GM19324 (cell line): ENCODE results near the gene STAT5B.
"Not testable (repeated sequence)": the region's sequence is repeated elsewhere in the genome, so short reads cannot be mapped to it uniquely, and the experiment has no call there.

Experiments
- ATAC-seq: cut with Tn5 transposase; IDR thresholded peaks from one replicate; pipeline ENCODE4 v1.9.1; 2021; ENCODE audit warnings: mild to moderate bottlenecking, moderate library complexity; ENCODE audit not compliant: unreplicated experiment, low FRiP score

STAT5B gene

DNA sequence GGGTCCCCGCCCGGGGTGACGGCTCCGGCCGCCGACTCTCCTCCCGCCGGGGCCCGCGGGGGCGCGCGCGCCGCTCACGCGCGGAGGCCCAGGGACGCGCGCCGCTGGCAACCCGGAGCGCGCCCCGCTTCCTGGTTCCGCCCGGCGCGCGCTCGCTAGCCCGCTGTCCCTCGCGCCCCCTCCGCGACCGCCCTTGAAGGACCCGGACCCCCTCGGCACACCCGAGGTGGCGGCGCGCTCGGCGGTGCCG lies at the start of gene STAT5B:
Gene STAT5B (minus strand): TSS at position 33 of the 250 bp plus-strand sequence. CDS start 44,264 bp downstream, outside the sequence.
- peak; percentile 71 for ATAC-seq

DNA sequence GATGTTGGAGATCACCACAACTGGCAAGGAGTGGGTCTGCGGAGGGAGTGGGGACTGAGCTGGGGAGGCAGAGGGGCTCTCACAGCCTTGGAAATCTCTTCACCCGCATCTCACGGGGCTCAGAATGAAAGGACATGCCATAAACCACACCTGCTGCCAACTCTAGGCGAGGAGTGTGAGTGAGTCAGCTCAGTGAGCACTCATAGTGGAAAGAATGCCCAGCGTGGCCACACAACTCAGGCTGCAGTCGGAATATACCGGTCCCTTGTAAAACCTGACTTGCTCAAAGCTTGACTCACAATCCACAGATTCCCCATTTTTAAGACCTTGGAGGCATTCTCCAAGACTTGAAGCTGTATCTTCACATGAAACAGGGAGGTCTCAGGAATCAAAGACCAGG lies 48.8 kb upstream of the STAT5B start:
- ATAC-seq = no peak

DNA sequence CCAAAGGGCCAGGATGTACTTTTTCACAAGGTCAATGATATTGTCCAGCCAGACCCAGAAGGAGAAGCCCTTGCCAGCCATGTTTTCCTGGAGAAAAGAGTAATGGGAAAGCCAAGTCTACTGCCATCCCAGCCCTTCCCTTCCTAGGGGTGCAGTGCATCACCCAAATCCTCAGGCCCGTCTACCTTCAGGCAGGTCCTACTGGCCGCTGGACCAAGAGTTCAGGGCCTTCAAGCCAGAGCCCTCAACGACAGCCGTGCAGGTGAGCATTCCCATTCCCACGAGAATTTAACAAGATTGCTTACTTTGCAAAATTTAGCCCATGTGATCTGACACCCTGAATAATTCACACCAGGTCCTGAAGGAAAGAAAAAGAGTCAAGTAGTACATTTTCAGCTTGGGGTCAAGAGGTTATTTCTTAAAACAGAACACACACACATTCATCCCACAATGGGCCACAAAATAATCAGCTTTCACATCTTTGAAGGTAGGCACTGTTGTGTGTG lies 47.1 kb upstream of the STAT5B start:
- ATAC-seq = no peak

DNA sequence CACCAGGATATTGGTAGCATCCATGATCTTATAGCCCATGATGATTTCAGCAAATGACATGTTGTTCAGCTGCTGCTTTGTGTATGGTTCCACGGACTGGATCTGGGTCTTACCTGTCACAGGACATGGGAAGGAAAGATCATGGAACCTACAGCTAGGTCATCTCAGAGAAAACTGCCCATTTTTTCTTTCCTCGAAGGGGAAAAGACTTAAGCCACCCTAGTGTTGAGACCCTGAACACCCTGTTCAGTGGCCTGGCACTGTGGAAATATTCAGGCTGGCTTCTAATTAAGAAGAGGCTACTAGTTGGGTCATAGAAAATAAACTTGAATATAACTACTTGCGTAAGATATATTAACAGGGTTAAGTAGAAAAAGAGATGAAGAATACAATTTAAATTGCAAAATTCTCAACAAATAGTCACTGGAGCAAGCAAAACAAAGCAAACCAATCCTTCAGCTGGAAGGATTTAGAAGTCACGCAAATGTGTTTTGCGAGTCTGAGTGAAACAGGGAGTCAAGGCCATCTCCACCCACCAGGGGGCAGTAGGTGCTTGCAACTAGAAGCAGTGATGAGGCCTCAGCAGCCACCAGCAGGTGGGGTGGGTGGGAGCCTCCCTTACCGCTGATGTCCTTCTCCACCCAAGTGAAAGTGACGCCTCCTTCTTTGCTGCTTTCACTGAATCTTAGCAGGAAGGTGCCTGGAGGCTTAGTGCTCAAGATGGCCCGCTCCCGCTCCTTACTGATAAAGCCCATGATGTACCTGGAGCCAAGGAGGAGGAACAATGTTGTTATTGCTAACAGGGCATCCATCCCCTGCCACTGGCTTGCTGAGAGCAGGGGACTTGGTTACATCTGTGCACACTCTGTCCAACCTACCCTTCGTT lies 46.4 kb upstream of the STAT5B start:
- ATAC-seq = peak; percentile 71

DNA sequence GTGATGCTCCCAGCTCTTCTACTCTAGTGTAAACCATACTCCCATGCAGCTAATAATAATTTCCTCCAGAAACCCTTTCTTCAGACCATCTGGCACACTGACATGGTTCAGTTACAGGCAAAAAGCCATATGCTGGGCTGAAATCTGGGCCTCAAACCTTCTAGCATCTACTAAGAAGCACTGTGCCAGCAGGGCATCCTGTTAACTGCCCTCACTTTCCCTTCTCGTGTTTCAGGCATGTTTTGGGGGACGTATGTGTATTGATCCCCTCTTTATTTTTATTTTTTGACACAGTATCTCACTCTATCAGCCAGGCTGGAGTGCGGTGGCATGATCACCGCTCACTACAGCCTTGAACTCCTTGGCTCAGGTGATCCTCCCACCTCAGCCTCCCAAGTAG lies 45.4 kb upstream of the STAT5B start:
- no peak for ATAC-seq

DNA sequence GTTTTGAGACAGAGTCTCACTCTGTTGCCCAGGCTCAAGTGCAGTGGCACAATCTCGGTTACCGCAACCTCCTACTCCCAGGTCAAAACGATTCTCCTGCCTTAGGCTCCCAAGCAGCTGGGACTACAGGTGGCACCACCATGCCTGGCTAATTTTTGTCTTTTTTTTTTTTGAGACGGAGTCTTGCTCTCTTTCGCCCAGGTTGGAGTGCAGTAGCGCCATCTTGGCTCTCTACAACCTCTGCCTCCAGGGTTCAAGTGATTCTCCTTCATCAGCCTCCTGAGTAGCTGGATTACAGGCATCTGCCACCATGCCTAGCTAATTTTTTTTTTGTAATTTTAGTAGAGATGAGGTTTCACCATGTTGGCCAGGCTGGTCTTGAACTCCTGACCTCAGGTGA lies 41.8 kb upstream of the STAT5B start:
- ATAC-seq = not testable (repeated sequence)

DNA sequence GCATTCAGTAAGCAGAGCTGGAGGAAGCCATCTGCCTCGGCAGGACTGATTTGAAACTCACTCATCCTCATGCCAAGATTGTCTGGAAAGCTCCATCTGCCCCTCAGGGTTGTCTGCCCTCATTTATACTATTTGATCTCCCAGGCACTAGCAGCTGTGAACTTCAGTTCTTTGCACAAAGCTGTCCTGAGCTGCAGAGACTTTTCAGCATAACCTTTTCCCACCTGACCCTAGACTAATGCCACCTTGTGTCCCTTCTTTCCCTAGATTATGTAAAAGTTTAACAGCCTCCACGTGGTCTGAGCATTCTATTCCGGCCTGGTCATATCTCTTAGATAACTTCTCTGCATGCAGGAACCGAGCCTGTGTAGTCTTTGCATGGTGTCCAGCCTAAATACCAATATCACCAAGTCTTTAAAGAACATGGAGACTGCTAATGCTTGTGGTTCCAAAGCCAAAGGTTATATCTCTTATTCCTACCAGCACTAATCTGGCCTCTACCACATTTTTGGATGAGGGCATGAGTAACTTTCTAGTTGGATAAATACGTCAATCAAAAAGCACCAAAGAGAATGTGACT lies 41.2 kb upstream of the STAT5B start:
- no peak for ATAC-seq

DNA sequence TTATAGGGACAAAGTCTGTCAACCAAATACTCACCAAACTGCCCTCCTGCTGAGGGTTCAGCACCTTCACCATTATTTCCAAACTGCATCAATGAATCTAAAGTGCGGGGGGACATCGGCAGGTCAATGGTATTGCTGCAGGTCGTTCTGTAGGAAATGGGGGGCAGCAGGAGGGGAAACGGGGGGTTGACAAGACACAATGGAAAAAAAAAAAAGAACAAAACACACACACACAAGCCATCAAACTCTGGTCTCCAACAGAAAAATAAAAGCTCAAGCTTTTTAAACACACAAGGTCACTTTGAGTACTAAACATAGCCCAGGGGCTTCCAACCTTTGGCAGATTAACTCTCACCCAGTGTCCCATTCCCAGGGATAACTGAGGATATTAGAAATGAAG lies 40.6 kb upstream of the STAT5B start:
- ATAC-seq = no peak

DNA sequence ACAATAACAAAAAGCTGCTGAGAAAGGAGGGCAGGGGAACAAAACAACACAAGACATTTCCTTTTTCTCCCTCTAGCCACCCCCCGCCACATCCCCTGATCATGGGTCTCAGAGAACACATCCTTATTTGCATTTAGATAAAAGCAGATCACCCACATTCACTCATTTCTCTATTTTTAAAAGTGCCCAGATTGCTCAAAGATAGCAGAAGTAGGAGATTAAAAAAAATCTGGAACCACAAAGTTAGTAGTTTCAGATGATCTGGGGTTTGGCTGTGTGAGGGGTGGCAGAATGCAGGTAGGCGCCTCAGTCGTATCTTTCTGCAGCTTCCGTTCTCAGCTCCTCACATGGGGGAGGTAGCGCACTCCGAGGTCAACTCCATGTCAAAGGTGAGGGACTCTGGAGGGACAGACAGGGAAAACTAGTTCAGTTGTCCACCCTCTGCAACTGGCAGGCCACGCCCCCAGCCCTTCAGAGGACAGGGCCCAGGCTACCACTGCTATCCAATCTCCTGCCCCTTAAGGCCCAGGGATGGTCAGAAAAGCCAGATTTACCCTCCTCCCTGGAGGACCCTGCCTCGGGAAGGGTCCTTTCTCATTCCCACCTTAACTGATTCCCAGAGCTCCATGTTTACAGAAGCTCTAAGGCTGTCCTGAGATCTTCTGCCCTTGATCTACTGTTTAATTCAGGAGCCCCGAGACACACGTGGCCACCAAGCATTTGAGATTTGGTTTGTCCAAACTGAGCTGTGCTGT lies 39.4 kb upstream of the STAT5B start:
- ATAC-seq = no peak

DNA sequence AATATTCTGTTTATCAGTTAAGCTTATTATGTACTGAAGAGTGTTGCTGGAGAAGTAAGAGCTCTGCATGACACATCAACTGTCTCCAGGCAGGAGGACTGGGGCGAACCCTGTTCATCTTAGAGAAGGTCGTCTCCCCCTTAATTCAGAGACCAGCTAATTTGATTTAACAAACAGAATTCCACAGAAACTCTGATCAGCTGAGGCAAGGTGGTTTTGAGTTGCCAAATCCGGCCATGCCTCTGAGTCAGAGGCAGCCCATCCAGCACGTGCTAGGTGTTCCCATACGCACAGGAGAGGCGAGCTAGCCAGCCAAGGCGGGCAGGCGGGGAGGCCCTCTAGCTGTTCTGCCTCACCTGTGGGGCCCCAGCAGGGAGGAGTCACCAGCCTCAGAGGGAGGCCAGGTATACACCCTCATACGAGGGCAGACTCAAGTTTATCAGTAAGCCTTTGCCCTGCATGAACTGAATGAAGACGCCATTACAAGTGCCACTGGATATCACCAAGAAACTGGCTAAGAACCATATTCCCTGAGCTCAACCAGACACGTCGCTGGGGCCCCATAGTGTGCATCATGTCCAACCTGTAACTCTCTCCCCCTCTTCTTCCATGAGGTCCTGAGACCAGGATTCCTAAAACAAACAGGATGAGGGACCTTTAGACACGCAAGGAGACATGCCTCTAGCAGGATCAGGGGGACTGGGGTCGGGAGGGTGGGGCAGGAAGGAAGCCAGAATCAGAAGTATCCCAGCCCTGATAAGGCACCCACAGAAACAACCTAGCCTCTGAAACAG lies 37.8 kb upstream of the STAT5B start:
- no peak for ATAC-seq

DNA sequence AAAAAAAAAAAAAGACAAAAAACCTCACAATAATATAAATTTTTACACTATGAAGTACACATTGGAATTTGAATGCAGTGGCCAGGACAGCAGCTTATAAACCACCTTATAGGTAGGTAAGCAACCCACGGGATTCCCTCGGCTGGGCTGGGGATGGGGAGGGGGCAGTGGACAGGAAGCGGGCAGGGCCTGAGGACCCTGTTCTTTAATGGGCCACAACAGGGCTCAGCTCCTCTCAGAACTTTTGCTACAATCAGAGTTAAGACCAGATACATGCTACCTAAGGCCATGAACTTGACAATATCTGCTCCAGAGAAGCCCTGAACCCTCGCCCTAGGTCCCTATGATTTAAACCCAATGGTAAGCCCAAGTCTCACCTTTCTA lies 37.2 kb upstream of the STAT5B start:
- ATAC-seq = no peak

DNA sequence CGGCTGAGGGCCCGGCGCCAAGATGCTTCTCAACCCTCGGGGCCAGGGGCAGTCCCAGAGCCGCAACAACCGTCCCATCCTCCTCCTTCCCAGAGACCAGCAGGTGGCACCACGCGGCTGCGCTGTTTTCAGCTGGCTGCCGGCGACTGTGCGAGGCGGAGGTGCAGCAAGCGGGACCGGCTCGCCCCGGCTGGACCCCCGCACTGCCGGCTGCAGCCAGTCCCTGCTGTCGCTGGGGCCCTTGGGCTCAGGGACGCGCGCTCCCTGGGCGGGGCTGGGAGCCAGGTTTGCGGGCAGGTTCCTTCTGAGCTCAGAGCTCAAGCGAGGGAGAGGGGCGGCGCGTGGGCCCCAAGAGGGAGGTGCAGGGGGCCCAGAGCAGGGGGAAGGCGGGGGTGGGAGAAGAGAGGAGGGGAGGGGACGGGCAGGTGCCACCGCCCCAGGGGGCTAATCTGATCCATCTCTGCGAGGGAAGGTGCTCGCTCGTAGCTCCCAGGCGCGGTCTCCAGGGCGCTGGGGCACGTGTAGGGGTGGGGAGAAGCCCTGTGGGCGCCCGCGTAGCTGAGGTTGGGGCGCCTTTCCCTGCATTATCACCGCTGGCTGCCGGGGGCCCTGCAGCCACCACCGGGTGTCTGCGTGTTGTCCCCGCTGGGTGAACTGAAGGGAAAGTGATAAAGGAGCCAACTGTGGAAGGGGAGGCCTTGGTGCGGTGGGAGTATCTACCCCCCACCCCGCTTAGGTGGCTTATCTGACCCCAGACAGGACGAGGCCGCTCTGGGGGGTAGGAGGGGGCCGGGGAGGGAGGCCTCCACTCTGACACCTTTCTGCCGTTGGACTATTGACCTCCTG lies 36.3 kb upstream of the STAT5B start:
- no peak for ATAC-seq

DNA sequence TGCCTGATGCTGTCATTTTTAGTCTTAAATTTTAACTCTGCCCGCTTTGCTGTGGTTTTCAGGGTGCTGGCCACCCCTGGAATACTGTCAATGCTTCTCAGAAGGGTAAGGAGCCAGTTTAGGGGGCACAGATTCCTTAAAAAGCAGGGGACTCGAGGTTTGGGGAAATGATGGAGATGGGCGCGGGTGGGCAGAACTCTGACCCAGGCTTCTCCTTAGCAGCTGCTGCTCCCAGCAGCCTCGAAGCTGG lies 35.8 kb upstream of the STAT5B start:
- no peak for ATAC-seq

DNA sequence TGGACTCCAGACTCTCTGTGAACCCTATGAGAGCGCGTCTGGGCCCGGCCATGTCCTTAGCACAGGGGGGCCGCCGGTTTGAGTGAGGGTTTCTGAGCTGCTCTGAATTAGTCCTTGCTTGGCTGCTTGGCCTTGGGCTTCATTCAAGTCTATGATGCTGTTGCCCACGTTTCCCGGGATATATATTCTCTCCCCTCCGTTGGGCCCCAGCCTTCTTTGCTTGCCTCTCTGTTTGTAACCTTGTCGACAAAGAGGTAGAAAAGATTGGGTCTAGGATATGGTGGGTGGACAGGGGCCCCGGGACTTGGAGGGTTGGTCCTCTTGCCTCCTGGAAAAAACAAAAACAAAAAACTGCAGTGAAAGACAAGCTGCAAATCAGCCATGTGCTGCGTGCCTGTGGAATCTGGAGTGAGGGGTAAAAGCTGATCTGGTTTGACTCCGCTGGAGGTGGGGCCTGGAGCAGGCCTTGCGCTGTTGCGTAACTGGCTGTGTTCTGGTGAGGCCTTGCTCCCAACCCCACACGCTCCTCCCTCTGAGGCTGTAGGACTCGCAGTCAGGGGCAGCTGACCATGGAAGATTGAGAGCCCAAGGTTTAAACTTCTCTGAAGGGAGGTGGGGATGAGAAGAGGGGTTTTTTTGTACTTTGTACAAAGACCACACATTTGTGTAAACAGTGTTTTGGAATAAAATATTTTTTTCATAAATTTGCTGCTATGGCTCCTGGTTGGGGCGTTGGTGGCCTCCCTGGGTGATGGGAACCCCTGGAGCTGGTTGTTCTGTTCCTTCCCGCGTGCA lies 35.2 kb upstream of the STAT5B start:
- ATAC-seq = no peak

DNA sequence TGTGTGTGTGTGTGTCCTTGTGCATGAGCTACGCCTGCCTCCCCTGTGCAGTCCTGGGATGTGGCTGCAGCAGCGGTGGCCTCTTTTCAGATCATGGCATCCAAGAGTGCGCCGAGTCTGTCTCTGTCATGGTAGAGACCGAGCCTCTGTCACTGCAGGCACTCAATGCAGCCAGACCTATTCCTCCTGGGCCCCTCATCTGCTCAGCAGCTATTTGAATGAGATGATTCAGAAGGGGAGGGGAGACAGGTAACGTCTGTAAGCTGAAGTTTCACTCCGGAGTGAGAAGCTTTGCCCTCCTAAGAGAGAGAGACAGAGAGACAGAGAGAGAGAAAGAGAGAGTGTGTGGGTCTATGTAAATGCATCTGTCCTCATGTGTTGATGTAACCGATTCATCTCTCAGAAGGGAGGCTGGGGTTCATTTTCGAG lies 34.6 kb upstream of the STAT5B start:
- no peak for ATAC-seq

DNA sequence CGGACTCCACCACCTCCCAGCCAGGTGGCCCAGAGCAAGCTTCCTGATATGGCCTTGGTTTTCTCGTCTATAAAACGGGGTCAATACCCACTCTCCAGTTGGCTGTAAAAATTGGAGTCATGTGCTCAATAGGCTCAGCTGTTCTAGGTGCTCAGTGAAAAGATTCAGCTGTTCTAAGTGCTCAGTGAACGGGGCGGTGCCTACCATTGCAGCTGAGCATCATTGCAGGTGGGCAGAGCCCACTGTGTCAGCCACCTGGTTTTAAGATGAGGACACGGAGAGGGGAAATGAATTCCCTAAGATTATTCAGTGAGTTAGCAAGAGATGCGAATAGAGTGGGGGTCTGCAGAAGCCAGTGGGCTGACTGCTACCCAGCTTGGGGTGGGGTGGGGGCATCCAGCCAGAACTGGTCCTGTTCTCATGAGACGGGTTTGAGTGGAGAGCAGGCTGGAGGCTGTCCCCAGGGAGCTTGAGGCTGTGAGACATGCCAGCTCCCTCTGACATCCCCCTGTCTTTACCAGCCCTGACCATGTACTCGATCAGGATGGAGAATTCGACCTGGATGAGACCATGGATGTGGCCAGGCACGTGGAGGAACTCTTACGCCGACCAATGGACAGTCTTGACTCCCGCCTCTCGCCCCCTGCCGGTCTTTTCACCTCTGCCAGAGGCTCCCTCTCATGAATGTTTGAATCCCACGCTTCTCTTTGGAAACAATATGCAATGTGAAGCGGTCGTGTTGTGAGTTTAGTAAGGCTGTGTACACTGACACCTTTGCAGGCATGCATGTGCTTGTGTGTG lies 34.0 kb upstream of the STAT5B start:
- no peak for ATAC-seq

DNA sequence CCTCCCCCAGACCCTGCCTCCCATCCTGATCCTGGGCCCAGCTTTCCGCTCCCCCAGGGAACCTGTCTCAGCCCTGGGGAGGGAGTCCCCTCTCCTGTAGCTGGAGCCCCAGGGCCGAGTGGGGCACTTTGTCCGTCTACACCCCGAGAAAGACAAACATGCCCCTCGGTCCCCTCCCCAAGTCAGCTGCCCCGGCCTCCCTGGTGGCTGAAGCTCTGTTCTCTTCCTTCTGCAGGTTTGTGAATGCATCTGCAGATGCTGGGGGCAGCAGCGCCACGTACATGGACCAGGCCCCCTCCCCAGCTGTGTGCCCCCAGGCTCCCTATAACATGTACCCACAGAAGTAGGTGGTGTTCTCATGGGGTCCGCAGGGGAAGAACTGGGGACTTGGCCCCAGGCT lies 33.0 kb upstream of the STAT5B start:
- ATAC-seq = no peak

DNA sequence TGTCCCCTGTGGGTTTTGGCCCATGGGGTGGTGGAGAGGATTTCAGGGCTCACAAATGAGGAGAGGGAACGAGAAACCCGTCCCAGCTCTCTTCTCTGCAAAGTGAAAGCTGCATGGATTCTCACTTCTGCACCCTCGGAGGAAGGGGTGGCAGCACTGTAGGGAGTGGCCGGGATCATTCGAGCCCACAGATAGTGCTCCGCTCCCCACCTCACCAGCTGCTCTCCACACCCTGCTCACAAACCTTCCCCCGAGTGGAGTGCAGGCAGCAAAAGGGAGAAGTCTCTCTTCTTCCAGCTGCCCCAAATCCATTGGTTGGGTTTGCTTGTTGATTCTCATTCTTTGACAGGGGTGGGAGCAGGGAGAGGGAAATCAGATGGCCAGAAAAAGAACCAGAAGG lies 32.3 kb upstream of the STAT5B start:
- ATAC-seq = no peak
